GM19397 (cell line): ENCODE data around the gene MBD5.
"Not testable (repeated sequence)": the region's sequence is repeated elsewhere in the genome, so short reads cannot be mapped to it uniquely, and the experiment has no call there.

Experiments
- ATAC-seq: cut with Tn5 transposase; IDR thresholded peaks from one replicate; pipeline ENCODE4 v1.9.1; 2021; ENCODE audit warnings: mild to moderate bottlenecking, moderate library complexity; ENCODE audit not compliant: unreplicated experiment

The MBD5 gene

DNA sequence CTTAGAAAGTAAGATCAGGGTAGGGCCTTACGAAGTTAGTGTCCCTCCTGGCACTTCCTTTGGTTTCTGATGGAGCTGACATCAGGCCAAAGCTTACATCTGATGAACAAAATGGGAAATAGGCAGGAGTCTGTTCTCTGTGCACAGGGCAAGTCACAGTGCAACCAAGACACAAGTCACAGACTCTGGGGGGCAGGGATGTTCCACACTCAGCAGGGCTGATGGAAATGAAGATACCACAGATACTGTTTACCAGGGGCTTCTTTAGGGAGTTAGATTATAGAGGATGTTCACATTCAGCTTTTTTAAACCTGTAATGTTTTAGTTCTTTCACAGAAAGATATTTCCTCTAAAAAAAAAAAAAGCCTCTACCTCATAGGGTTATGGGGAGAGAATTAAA, 517.5 kb downstream of the MBD5 start:
- ATAC-seq, result no peak

- ATAC-seq, result no peak
Observed at GRCh38 chr2:148540022-148540421, 519.1 kb downstream of the MBD5 start.

GRCh38 chr2:148541792-148542191, 520.9 kb downstream of the MBD5 start:
- ATAC-seq, result no peak

- ATAC-seq, result no peak
Observed at GRCh38 chr2:148542614-148543013, 521.7 kb downstream of the MBD5 start.

- ATAC-seq, result not testable (repeated sequence)
Observed at GRCh38 chr2:148543088-148543540, 522.2 kb downstream of the MBD5 start.

- ATAC-seq, result no peak
Observed at GRCh38 chr2:148545390-148546256, 524.7 kb downstream of the MBD5 start.

- ATAC-seq, result no peak
Observed at GRCh38 chr2:148546270-148546669, 525.4 kb downstream of the MBD5 start.

DNA sequence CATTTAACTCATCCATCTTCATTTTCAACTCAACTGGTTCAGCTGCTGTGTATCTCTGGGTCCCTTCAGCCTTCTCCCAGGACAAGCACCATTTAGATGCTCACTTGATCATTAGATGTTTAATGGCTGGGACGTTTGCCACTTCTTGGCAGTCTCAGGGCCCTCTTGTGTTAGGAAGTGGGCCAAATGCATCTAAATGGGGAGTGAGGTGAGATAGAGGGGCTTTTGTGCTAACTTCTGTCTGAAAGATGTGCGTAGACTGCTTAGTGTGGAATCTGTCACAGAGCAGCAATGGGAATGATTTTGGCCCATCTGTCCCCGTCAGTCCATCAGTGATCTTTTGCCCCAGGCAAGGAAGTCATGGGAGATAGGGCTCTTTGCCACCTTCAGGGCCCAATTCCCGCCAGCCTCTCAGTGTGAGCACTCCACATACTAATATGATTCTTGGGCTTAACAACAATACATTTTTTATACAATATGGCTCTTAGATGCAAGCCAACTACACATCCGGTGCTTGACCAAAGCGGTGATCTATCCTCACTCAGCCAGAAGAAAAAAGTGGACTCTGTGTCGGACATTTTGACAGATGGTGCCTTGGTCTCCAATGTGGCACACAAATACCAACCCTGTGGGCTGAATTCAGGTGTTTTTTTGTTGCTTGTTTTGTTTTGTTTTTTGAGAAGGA, 528.0 kb downstream of the MBD5 start:
- ATAC-seq, result no peak

DNA sequence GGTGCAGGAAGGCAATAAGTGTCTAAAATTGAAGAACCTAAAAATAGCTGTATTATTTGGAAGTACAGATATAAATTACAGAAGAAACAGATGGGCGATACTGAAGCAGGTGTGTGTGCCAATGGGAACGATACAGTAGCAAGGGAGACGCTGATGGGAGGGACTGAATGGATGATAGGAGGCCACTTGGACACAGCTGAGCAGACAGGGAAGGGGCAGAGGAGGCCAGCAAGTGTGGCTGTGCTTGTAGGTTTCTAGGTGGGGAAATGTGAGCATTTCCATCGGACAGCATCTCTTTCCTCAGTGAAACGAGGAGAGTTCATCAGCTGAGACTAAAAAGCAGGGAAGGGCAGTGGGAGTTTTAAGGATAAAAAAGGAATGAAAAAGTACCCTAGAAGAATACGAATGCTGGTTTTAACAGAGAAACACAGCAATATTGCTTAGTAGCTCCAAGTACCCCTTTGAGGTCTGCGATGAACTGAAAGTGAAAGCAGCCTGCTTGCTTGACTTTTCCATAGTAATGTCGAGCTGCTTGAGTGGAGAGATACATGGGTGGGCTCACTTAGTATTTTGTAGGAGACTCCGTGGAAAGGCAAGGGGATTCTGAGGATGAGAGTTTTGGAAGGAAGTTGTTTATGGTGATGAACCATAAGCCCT, 531.9 kb downstream of the MBD5 start:
- no peak for ATAC-seq

GRCh38 chr2:148553332-148553887, 532.5 kb downstream of the MBD5 start:
- no peak for ATAC-seq

DNA sequence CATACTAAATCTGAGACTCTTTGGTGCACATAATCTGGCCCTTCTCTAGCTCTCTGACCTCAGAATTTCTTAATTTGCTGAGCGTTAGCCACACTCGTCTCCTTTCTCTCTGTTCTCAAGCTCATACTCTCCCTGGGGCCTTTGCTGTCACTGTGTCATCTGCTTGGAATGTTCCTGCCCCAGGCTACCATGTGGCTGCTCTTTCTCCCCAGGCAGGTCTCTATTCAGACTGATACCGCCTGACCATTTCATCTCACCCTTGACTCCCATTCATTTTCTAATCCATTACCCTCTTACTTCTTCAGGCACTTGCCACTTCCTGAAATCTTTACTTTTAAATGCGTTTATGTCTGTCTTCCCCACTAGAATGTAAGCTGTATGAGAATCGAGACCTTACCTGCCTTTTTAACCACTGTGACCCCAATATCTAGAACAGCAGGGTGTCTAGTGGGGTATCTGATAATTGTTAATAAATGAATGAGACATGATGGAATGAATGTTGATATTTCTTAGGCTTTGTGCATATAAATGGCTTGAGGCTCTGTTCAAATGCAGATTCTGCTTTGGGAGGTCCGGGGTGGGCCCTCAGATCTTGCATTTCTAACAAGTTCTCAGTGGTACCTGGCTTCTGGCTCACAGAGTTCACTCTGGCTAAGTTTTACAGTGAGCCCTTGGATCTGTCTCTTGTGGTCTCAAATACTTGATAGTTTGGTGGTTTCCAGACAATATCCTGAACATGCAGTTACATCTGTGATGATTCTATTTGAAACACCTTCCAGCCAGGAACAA, 533.8 kb downstream of the MBD5 start:
- ATAC-seq, result no peak

DNA sequence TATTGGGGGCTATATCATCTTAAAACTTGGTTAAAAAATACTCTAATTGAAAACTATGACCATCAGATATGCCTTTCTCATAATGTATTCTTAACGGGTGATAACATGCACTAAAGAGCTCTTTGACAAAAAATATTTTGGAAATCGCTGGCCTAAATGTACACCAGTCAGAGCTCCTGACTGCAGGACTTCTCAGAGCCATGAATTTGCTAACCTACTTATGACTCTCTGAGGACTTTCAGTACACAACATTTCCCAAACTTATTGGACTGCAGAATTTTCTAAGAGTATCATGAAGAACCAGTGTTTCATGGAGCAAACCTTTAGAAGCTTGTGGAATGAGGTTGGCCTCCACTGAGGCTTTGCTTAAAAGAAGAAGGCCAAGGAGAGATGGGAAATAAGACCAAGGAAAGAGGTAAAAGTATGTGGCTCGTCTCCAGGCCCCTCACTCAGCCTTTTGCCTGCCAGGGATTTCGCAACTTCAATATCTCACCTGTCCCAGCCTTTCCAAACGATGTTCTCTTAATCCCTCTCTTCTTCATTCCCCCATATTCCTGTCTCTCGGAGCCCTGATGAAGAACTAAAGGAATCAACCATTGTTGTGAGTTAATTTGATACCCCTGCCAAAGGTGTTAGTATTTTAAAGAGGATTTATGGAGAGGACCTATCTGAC, 534.9 kb downstream of the MBD5 start:
- no peak for ATAC-seq

GRCh38 chr2:148557844-148558436, 537.0 kb downstream of the MBD5 start:
- peak; percentile 73 for ATAC-seq

- ATAC-seq, result no peak
Observed at GRCh38 chr2:148560496-148560895, 539.6 kb downstream of the MBD5 start.

DNA sequence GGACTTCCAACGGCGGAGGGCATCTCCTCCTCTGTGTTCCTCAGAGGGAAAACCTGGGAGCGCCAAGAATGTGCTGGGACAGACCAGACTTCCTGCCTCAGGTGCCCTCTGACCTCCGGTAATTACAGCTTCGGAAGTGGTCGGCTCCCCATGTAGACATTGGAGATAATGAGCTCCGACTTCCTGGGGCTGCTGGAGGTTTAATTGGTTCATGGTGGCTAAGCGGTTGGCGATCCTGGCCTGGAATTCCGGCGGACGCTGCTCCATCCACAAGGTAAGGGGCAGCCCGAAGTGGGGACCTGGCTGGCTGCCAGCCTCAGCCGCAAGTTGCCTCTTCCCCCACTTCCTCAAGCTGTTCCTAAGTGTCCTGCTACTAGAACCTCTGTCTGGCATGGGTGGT, 540.5 kb downstream of the MBD5 start:
- ATAC-seq, result no peak

DNA sequence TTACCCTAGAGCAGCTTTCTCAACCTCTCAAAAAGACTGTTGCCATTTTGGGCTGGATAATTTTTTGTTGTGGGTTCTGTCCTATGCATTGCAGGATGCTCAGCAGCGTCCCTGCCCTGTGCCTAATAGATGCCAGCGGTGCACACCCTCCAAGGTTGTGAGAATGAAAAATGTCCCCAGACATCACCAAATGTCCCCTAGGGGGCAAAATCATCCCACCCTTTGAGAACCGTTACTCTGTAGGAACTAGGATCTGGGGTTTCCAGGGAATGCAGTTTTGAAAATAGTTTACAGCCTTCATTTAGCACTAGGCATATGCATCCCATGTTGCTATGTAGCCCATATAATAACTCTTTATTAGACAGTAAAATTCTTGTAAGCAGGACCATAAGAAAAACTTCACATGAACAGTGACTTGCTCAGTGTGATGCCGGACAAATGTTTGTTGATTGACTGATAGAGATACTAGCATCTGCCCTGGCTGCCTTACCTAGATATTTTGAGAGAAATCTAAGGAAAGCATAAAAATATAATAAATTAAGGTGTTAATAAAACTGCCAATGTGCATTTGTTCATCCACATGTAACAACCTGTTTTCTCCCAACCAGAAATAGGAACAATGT, 544.5 kb downstream of the MBD5 start:
- no peak for ATAC-seq
